HEK293 (cell line): ENCODE results near the gene SPDL1.

ENCODE experiments used
- EGR2 ChIP-seq: fragments of 450-650 bp; formaldehyde crosslinking; IDR thresholded peaks from 2 replicates; pipeline ENCODE4 v1.5.1; 2016; ENCODE audit warnings: low read depth, missing biosample characterization, missing genetic modification characterization
- GLI2 ChIP-seq: fragments of 450-650 bp; formaldehyde crosslinking; IDR thresholded peaks from 2 replicates; pipeline ENCODE4; 2017; ENCODE audit warnings: missing biosample characterization, missing genetic modification characterization, low read depth, borderline replicate concordance
- HOXA7 ChIP-seq: sonication (generic); formaldehyde crosslinking; IDR thresholded peaks from 2 replicates; pipeline ENCODE4 v1.8.1; 2022; ENCODE audit warnings: missing genetic modification reagents, borderline replicate concordance
- HOXD13 ChIP-seq: sonication (generic); formaldehyde crosslinking; IDR thresholded peaks from 2 replicates; pipeline ENCODE4 v1.8.0; 2022; ENCODE audit warnings: missing genetic modification reagents, borderline replicate concordance
- MYNN ChIP-seq: fragments of 450-650 bp; formaldehyde crosslinking; IDR thresholded peaks from 2 replicates; pipeline ENCODE4 v1.5.1; 2016; ENCODE audit warnings: missing biosample characterization, missing genetic modification characterization, borderline replicate concordance
- RBAK ChIP-seq: fragments of 450-650 bp; formaldehyde crosslinking; IDR thresholded peaks from 2 replicates; pipeline ENCODE4 v1.5.1; 2016; ENCODE audit warnings: missing biosample characterization, missing genetic modification characterization
- SP3 ChIP-seq: fragments of 450-650 bp; formaldehyde crosslinking; IDR thresholded peaks from 2 replicates; pipeline ENCODE4 v1.5.1; 2016; ENCODE audit warnings: missing biosample characterization, missing genetic modification characterization
- SP7 ChIP-seq: fragments of 450-650 bp; formaldehyde crosslinking; IDR thresholded peaks from 2 replicates; pipeline ENCODE4 v1.5.1; 2016; ENCODE audit warnings: missing biosample characterization, missing genetic modification characterization
- YY1 ChIP-seq: fragments of 450-650 bp; formaldehyde crosslinking; IDR thresholded peaks from 2 replicates; pipeline ENCODE4 v1.5.1; 2018; ENCODE audit warnings: missing biosample characterization, missing genetic modification characterization
- ZIC2 ChIP-seq: fragments of 450-650 bp; formaldehyde crosslinking; IDR thresholded peaks from 2 replicates; pipeline ENCODE4 v1.5.1; 2016; ENCODE audit warnings: missing biosample characterization, missing genetic modification characterization
- ZNF138 ChIP-seq: fragments of 450-650 bp; formaldehyde crosslinking; IDR thresholded peaks from 2 replicates; pipeline ENCODE4 v1.5.1; 2016; ENCODE audit warnings: missing biosample characterization, missing genetic modification characterization, borderline replicate concordance
- ZNF155 ChIP-seq: fragments of 450-650 bp; formaldehyde crosslinking; IDR thresholded peaks from 2 replicates; pipeline ENCODE4 v1.5.1; 2016; ENCODE audit warnings: missing biosample characterization, missing genetic modification characterization
- ZNF16 ChIP-seq: fragments of 450-650 bp; formaldehyde crosslinking; IDR thresholded peaks from 2 replicates; pipeline ENCODE4 v1.5.1; 2016; ENCODE audit warnings: low read depth, missing biosample characterization, missing genetic modification characterization
- ZNF184 ChIP-seq: fragments of 450-650 bp; IDR thresholded peaks from 2 replicates; pipeline ENCODE4 v1.5.1; 2018; ENCODE audit warnings: missing biosample characterization, mild to moderate bottlenecking, missing genetic modification characterization
- ZNF302 ChIP-seq: fragments of 450-650 bp; formaldehyde crosslinking; IDR thresholded peaks from 2 replicates; pipeline ENCODE4 v1.5.1; 2016; ENCODE audit warnings: missing biosample characterization, missing genetic modification characterization, low read depth
- ZNF558 ChIP-seq: fragments of 450-650 bp; formaldehyde crosslinking; IDR thresholded peaks from 2 replicates; pipeline ENCODE4 v1.5.1; 2016; ENCODE audit warnings: missing biosample characterization, missing genetic modification characterization
- ZNF561 ChIP-seq: fragments of 450-650 bp; IDR thresholded peaks from 2 replicates; pipeline ENCODE4 v1.5.1; 2018; ENCODE audit warnings: missing biosample characterization, missing genetic modification characterization, borderline replicate concordance
- ZNF571 ChIP-seq: fragments of 450-650 bp; formaldehyde crosslinking; IDR thresholded peaks from 2 replicates; pipeline ENCODE4 v1.5.0; 2017; ENCODE audit warnings: missing biosample characterization, missing genetic modification characterization
- ZNF596 ChIP-seq: fragments of 450-650 bp; IDR thresholded peaks from 2 replicates; pipeline ENCODE4 v1.5.0; 2018; ENCODE audit warnings: missing biosample characterization, mild to moderate bottlenecking, missing genetic modification characterization, moderate library complexity
- ZNF610 ChIP-seq: fragments of 450-650 bp; formaldehyde crosslinking; IDR thresholded peaks from 2 replicates; pipeline ENCODE4 v1.5.1; 2016; ENCODE audit warnings: missing biosample characterization, missing genetic modification characterization, borderline replicate concordance
- ZNF76 ChIP-seq: fragments of 450-650 bp; formaldehyde crosslinking; IDR thresholded peaks from 2 replicates; pipeline ENCODE4; 2016; ENCODE audit warnings: low read depth, missing biosample characterization, missing genetic modification characterization, borderline replicate concordance
- ZNF791 ChIP-seq: fragments of 450-650 bp; formaldehyde crosslinking; IDR thresholded peaks from 2 replicates; pipeline ENCODE4 v1.5.1; 2016; ENCODE audit warnings: missing biosample characterization, missing genetic modification characterization
- TF ChIP-seq, protein P1 (sequence below): fragments of 450-650 bp; formaldehyde crosslinking; IDR thresholded peaks from 2 replicates; pipeline ENCODE4 v1.5.1; 2016; ENCODE audit warnings: missing biosample characterization, missing genetic modification characterization
- TF ChIP-seq, protein P2 (sequence below): fragments of 450-650 bp; IDR thresholded peaks from 2 replicates; pipeline ENCODE4 v1.5.1; 2018; ENCODE audit warnings: missing biosample characterization, mild to moderate bottlenecking, missing genetic modification characterization
- TF ChIP-seq, protein P3 (sequence below): fragments of 450-650 bp; formaldehyde crosslinking; IDR thresholded peaks from 2 replicates; pipeline ENCODE4 v1.5.1; 2017; ENCODE audit warnings: missing biosample characterization, missing genetic modification characterization
- TF ChIP-seq, protein P4 (sequence below): fragments of 450-650 bp; formaldehyde crosslinking; IDR thresholded peaks from 2 replicates; pipeline ENCODE4 v1.5.1; 2016; ENCODE audit warnings: missing biosample characterization, missing genetic modification characterization
- TF ChIP-seq, protein P5 (sequence below): fragments of 450-650 bp; formaldehyde crosslinking; conservative IDR thresholded peaks from 2 replicates; pipeline ENCODE4 v1.5.1; 2016; ENCODE audit warnings: low read depth, missing biosample characterization, missing genetic modification characterization
- TF ChIP-seq, protein P6 (sequence below): fragments of 450-650 bp; formaldehyde crosslinking; IDR thresholded peaks from 2 replicates; pipeline ENCODE4 v1.5.1; 2016; ENCODE audit warnings: missing biosample characterization, missing genetic modification characterization

SPDL1 gene

DNA sequence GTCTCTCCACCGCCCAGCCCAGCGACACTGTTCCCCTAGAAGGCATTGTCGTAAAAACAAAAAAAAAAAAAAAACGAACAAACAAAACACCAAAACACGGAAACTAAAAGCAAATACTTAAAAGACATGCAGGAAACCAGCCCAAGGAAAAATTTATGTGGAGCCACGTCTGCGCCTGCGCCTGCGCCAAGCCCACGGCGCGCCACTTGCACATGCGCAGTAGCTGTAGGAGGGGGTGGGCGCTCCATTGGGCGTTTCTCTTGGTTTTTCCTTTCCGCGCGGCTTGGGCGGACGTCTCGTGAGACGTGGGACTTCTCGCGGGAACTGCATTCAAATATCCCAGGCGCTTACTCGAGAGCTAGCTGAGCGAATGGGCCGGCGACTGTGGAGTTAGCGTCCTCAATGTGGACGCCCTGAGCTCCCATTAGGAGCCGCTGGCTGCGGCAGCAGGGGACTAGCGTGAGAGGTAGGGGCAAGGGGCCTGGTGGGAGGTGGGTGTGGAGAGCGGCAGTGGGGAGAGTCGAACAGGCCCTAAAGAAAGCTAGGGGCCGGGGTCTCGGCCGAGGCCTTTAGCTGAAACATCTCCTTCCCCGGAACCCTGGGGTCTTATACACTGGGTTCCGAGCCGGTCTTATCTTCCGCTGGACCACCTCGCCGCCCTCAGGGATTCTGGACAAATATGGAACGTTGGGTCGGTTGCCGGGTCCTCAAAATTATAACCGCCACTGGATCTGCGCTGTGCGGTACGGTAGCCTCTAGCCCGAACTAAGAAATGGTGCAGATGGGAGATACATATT, at the start of gene SPDL1 (continued):
- TF ChIP-seq ZIC2 = peak; percentile 28; the same call in 1 of the 2 replicates
- TF ChIP-seq, protein P1, sequence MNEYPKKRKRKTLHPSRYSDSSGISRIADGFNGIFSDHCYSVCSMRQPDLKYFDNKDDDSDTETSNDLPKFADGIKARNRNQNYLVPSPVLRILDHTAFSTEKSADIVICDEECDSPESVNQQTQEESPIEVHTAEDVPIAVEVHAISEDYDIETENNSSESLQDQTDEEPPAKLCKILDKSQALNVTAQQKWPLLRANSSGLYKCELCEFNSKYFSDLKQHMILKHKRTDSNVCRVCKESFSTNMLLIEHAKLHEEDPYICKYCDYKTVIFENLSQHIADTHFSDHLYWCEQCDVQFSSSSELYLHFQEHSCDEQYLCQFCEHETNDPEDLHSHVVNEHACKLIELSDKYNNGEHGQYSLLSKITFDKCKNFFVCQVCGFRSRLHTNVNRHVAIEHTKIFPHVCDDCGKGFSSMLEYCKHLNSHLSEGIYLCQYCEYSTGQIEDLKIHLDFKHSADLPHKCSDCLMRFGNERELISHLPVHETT (tag by site-specific recombination) = no peak
- TF ChIP-seq, protein P2, sequence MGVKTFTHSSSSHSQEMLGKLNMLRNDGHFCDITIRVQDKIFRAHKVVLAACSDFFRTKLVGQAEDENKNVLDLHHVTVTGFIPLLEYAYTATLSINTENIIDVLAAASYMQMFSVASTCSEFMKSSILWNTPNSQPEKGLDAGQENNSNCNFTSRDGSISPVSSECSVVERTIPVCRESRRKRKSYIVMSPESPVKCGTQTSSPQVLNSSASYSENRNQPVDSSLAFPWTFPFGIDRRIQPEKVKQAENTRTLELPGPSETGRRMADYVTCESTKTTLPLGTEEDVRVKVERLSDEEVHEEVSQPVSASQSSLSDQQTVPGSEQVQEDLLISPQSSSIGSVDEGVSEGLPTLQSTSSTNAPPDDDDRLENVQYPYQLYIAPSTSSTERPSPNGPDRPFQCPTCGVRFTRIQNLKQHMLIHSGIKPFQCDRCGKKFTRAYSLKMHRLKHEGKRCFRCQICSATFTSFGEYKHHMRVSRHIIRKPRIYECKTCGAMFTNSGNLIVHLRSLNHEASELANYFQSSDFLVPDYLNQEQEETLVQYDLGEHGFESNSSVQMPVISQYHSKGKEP (tag by site-specific recombination) = no peak
- no peak for TF ChIP-seq ZNF155 (tag by site-specific recombination)
- TF ChIP-seq ZNF596 (tag by site-specific recombination) = no peak
- TF ChIP-seq SP7 (tag by site-specific recombination) = peak; percentile 43; the same call in 1 of the 2 replicates
- TF ChIP-seq ZNF561 (tag by site-specific recombination) = 0 out of 2 replicates have a peak, but pooled peaks have one; percentile 24
- TF ChIP-seq ZNF184 (tag by site-specific recombination) = no peak
- no peak for TF ChIP-seq ZNF302 (tag by site-specific recombination)
- TF ChIP-seq EGR2 = peak; percentile 66
- TF ChIP-seq, protein P3, sequence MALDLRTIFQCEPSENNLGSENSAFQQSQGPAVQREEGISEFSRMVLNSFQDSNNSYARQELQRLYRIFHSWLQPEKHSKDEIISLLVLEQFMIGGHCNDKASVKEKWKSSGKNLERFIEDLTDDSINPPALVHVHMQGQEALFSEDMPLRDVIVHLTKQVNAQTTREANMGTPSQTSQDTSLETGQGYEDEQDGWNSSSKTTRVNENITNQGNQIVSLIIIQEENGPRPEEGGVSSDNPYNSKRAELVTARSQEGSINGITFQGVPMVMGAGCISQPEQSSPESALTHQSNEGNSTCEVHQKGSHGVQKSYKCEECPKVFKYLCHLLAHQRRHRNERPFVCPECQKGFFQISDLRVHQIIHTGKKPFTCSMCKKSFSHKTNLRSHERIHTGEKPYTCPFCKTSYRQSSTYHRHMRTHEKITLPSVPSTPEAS = 0 out of 2 replicates have a peak, but pooled peaks have one; percentile 33
- TF ChIP-seq MYNN (tag by site-specific recombination) = no peak
- TF ChIP-seq ZNF138 = no peak
- TF ChIP-seq, protein P4, sequence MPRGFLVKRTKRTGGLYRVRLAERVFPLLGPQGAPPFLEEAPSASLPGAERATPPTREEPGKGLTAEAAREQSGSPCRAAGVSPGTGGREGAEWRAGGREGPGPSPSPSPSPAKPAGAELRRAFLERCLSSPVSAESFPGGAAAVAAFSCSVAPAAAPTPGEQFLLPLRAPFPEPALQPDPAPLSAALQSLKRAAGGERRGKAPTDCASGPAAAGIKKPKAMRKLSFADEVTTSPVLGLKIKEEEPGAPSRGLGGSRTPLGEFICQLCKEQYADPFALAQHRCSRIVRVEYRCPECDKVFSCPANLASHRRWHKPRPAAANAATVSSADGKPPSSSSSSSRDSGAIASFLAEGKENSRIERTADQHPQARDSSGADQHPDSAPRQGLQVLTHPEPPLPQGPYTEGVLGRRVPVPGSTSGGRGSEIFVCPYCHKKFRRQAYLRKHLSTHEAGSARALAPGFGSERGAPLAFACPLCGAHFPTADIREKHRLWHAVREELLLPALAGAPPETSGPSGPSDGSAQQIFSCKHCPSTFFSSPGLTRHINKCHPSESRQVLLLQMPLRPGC (tag by site-specific recombination) = no peak
- TF ChIP-seq SP3 = peak; percentile 46; the same call in 1 of the 2 replicates
- TF ChIP-seq RBAK (tag by site-specific recombination) = no peak
- TF ChIP-seq ZNF571 (tag by site-specific recombination) = no peak
- no peak for TF ChIP-seq ZNF16
- TF ChIP-seq YY1 (tag by site-specific recombination) = peak; percentile 69
- no peak for TF ChIP-seq HOXA7
- TF ChIP-seq, protein P5, sequence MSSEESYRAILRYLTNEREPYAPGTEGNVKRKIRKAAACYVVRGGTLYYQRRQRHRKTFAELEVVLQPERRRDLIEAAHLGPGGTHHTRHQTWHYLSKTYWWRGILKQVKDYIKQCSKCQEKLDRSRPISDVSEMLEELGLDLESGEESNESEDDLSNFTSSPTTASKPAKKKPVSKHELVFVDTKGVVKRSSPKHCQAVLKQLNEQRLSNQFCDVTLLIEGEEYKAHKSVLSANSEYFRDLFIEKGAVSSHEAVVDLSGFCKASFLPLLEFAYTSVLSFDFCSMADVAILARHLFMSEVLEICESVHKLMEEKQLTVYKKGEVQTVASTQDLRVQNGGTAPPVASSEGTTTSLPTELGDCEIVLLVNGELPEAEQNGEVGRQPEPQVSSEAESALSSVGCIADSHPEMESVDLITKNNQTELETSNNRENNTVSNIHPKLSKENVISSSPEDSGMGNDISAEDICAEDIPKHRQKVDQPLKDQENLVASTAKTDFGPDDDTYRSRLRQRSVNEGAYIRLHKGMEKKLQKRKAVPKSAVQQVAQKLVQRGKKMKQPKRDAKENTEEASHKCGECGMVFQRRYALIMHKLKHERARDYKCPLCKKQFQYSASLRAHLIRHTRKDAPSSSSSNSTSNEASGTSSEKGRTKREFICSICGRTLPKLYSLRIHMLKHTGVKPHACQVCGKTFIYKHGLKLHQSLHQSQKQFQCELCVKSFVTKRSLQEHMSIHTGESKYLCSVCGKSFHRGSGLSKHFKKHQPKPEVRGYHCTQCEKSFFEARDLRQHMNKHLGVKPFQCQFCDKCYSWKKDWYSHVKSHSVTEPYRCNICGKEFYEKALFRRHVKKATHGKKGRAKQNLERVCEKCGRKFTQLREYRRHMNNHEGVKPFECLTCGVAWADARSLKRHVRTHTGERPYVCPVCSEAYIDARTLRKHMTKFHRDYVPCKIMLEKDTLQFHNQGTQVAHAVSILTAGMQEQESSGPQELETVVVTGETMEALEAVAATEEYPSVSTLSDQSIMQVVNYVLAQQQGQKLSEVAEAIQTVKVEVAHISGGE (tag by site-specific recombination) = peak; percentile 98
- peak; percentile 50; the same call in 1 of the 2 replicates for TF ChIP-seq ZNF76 (tag by site-specific recombination)
- TF ChIP-seq, protein P6, sequence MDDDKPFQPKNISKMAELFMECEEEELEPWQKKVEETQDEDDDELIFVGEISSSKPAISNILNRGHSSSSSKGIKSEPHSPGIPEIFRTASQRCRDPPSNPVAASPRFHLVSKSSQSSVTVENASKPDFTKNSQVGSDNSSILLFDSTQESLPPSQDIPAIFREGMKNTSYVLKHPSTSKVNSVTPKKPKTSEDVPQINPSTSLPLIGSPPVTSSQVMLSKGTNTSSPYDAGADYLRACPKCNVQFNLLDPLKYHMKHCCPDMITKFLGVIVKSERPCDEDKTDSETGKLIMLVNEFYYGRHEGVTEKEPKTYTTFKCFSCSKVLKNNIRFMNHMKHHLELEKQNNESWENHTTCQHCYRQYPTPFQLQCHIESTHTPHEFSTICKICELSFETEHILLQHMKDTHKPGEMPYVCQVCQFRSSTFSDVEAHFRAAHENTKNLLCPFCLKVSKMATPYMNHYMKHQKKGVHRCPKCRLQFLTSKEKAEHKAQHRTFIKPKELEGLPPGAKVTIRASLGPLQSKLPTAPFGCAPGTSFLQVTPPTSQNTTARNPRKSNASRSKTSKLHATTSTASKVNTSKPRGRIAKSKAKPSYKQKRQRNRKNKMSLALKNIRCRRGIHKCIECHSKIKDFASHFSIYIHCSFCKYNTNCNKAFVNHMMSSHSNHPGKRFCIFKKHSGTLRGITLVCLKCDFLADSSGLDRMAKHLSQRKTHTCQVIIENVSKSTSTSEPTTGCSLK (tag by site-specific recombination) = no peak
- peak; percentile 33; the same call in 1 of the 2 replicates for TF ChIP-seq ZNF610 (tag by site-specific recombination)
- no peak for TF ChIP-seq GLI2
- TF ChIP-seq HOXD13 (CRISPR knock-in tag) = no peak
- no peak for TF ChIP-seq ZNF558 (tag by site-specific recombination)
- no peak for TF ChIP-seq ZNF791
